Transverse colon (tissue), 4 donors: ENCODE measurements around the gene LRP1B. TPM values are rescaled to one million over a fixed set of nuclear protein-coding genes. Genes with fewer than 3 reads are reported as not detected.

ENCODE experiments used
- DNase-seq: peaks from one replicate; pipeline ENCODE4 v3.0.0-alpha.2; 2019
- H3K27ac ChIP-seq, 4 donors: fragments of 200-600 bp; sonication (generic); 2 replicates each; pipeline ENCODE4 v1.5.1; 2016 to 2018; ENCODE audit warnings: inconsistent platforms in 4 of 4
- H3K27me3 ChIP-seq: fragments of 200-600 bp; sonication (generic); 2 replicates; pipeline ENCODE4 v1.5.1; 2017; ENCODE audit warnings: inconsistent platforms
- H3K36me3 ChIP-seq, 4 donors: fragments of 200-600 bp; sonication (generic); 2 replicates each; pipeline ENCODE4 v1.5.1; 2017 to 2019; ENCODE audit warnings: inconsistent platforms in 4 of 4
- H3K4me1 ChIP-seq, 4 donors: fragments of 200-600 bp; sonication (generic); 2 replicates each; pipeline ENCODE4 v1.5.1; 2017 to 2020; ENCODE audit warnings: inconsistent platforms in 4 of 4
- H3K4me3 ChIP-seq, 4 donors: fragments of 200-600 bp; sonication (generic); 1 replicate in 1 of 4; 2 replicates in 3 of 4; pipeline versions ENCODE4 v1.5.1 to v1.6.1; 2017 to 2019; ENCODE audit warnings: inconsistent platforms in 4 of 4
- H3K9me3 ChIP-seq, 2 donors: fragments of 200-600 bp; sonication (generic); 2 replicates each; pipeline ENCODE4 v1.5.1; 2017 to 2019; ENCODE audit warnings: inconsistent platforms in 2 of 2
- CTCF ChIP-seq, 5 experiments: fragments of 200-600 bp in 3 of 5; fragments of 450-650 bp in 2 of 5; sonication (generic) in 3 of 5; IDR thresholded peaks; 1 replicate in 2 of 5; 2 replicates in 3 of 5; pipeline ENCODE4 v1.5.1; 2016 to 2017; ENCODE audit warnings: antibody characterized with exemption in 5 of 5, inconsistent platforms in 3 of 5, mild to moderate bottlenecking in 2 of 5, moderate library complexity in 1 of 5
- EP300 ChIP-seq: sonication (generic); formaldehyde crosslinking; IDR thresholded peaks from one replicate; pipeline ENCODE4 v1.6.1; 2017; ENCODE audit warnings: antibody characterized with exemption, low read depth
- POLR2A ChIP-seq: fragments of 450-650 bp; IDR thresholded peaks from one replicate; pipeline ENCODE4 v1.6.1; 2016; ENCODE audit warnings: antibody characterized with exemption, mild to moderate bottlenecking, moderate library complexity
- POLR2AphosphoS5 ChIP-seq, 3 donors: sonication (generic); formaldehyde crosslinking; IDR thresholded peaks; one replicate each; pipeline ENCODE4 v1.6.1; 2016; ENCODE audit warnings: antibody characterized with exemption in 3 of 3
- WGBS, 2 donors: methylation state at CpG; one replicate each; pipeline ENCODE4 v1.1.5; 2018; ENCODE audit warnings: low coverage in 1 of 2; 5-methylcytosine and 5-hydroxymethylcytosine counted together
- in situ Hi-C, 4 donors: fragments of 200-750 bp; cut with MboI; loops; one replicate each; pipeline versions ENCODE4 v1.15.0 to v1.15.1; 2017; ENCODE audit warnings: low sequenced_read_pairs in 3 of 4, low pct_ligation_motif_present in 1 of 4, low pct_unique_long_range_greater_than_20kb in 1 of 4
- intact Hi-C: fragments of 100-400 bp; cut with DNase I; formaldehyde crosslinking; loops from one replicate; pipeline ENCODE4 v1.15.1; 2023; ENCODE audit warnings: low total_unique reads
- total RNA-seq, 4 donors: library from RNA; depleted of rRNA; stranded (reverse); fragments of >200 nt; gene quantifications; one replicate each; pipeline ENCODE4 v1.1.0, GENCODE V29; 2016

Gene LRP1B
- total RNA-seq, 4 donors from 2014 or later, result 0.48 to 5.4 (median 0.82) TPM; not detected in 1

- WGBS, 2 donors, result 38 to 39% methylated on average over 2 of the region's 2 CpGs
- no peak overlapping the region for H3K4me3 ChIP-seq
- intact Hi-C loops (no loop called here), in situ Hi-C loops (no loop called here)
- H3K36me3 ChIP-seq, result no peaks in the 10 kb centered on the region
- H3K27me3 ChIP-seq, result no peaks in the 10 kb centered on the region
- H3K9me3 ChIP-seq, result no peaks in the 10 kb centered on the region
- no peak overlapping the region for H3K27ac ChIP-seq
- no peaks in the 10 kb centered on the region for H3K4me1 ChIP-seq
- TF ChIP-seq POLR2A (no peak), EP300 (no peak), POLR2AphosphoS5 (IDR thresholded peaks at IDR 0.05) (no peak), CTCF (IDR thresholded peaks at IDR 0.05) (no peak)
- no peak for DNase-seq
Observed at GRCh38 chr2:141513853-141514252, 617.0 kb downstream of the LRP1B start.

GRCh38 chr2:141508806-141509595 is 621.8 kb downstream of the LRP1B start:
- Histone ChIP-seq H3K4me3 (no peak overlapping the region), H3K27ac (no peak overlapping the region), H3K27me3 (no peaks in the 10 kb centered on the region), H3K9me3 (no peaks in the 10 kb centered on the region), H3K36me3 (no peaks in the 10 kb centered on the region), H3K4me1 (no peaks in the 10 kb centered on the region)
- WGBS, 2 donors, result 40 to 41% methylated on average over 3 to 5 of the region's 5 CpGs
- in situ Hi-C loops, result no loop called here
- DNase-seq, result no peak
- no peak for TF ChIP-seq CTCF (IDR thresholded peaks at IDR 0.05)
- TF ChIP-seq POLR2A, result no peak
- no peak for TF ChIP-seq EP300
- no peak for TF ChIP-seq POLR2AphosphoS5 (IDR thresholded peaks at IDR 0.05)
- intact Hi-C loops, result no loop called here

GRCh38 chr2:141508086-141508752 is 622.6 kb downstream of the LRP1B start:
- Histone ChIP-seq H3K4me3 (no peak overlapping the region), H3K9me3 (no peaks in the 10 kb centered on the region), H3K27me3 (no peaks in the 10 kb centered on the region), H3K36me3 (no peaks in the 10 kb centered on the region), H3K27ac (no peak overlapping the region), H3K4me1 (no peaks in the 10 kb centered on the region)
- intact Hi-C loops, result no loop called here
- no peak for DNase-seq
- TF ChIP-seq POLR2A (no peak), POLR2AphosphoS5 (IDR thresholded peaks at IDR 0.05) (no peak)
- in situ Hi-C loops, result no loop called here

GRCh38 chr2:141506135-141506534 is 624.7 kb downstream of the LRP1B start:
- TF ChIP-seq POLR2AphosphoS5 (IDR thresholded peaks at IDR 0.05), result no peak
- TF ChIP-seq CTCF (IDR thresholded peaks at IDR 0.05), result no peak
- TF ChIP-seq EP300, result no peak
- no peak for TF ChIP-seq POLR2A
- in situ Hi-C loops, result no loop called here
- no peak for DNase-seq
- no peak overlapping the region for H3K4me3 ChIP-seq
- 46 to 63% methylated on average over 2 of the region's 2 CpGs for WGBS, 2 donors
- no peak overlapping the region for H3K27ac ChIP-seq
- no peaks in the 10 kb centered on the region for H3K9me3 ChIP-seq
- H3K36me3 ChIP-seq, result no peaks in the 10 kb centered on the region
- intact Hi-C loops, result no loop called here
- no peaks in the 10 kb centered on the region for H3K27me3 ChIP-seq
- no peaks in the 10 kb centered on the region for H3K4me1 ChIP-seq
